D721Med (cell line): ENCODE measurements around the gene TRPT1.
A peak's percentile ranks its signal among the peaks of the same experiment; 100 is the strongest.

Source experiments
- DNase-seq: peaks from one replicate; pipeline ENCODE4 v3.0.0; 2011; ENCODE audit warnings: low spot score; ENCODE audit not compliant: insufficient read length
- FAIRE-seq: peaks from 2 replicates; lab custom pipeline; 2011; peaks lifted over from hg19 to GRCh38; lab: Jason Lieb, UNC
- TF ChIP-seq, protein P1 (sequence below): IDR thresholded peaks from 2 replicates; pipeline ENCODE4 v1.5.1; 2012; ENCODE audit warnings: mild to moderate bottlenecking, control low read depth; ENCODE audit not compliant: insufficient read depth; ENCODE audit errors: missing control alignments

TRPT1 gene

DNA sequence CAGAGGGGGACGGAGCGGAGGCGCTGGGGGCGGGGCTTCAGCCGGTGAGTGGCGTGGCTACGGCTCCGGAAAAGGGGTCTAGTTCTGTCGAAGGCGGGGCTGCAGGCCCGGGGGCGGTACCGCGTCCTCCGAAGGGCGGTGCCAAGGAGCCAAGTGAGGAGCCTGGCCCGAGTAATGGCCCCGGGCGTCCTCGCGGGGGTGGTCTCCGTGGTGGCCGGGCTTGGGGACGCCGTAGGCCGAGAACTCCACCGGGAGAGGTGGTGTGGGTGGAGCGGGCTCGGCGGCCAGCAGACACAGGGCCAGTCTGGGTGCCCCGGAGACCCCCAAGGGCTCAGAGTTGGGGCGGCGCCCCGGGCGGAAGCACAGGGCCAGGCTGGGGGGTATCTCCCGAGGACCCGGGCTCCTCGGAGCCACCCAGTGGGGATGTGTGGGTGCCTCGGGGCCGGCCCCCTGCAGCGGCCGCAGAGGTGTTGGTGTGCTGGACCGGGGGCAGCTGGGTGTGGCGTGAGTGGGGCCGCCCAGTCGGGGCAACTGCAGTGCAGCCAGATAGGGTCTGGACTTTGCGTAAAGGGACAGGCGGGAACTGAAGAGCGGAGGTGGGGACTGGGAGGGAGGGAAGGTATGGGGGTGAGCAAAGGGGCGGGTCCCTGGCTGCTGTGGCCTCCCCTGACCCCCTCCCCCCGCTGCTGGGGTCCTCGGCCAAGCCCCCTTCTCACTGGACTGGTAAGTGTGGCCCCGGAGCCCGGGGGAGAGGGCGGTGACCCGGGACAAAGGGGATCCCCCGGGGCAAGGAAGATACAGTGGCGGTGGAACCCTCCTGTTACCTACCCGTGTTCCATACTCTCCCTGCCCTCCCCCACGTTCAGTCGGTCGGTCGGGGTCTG, 15.7 kb upstream of the TRPT1 start:
- no peak for FAIRE-seq
- TF ChIP-seq, protein P1, sequence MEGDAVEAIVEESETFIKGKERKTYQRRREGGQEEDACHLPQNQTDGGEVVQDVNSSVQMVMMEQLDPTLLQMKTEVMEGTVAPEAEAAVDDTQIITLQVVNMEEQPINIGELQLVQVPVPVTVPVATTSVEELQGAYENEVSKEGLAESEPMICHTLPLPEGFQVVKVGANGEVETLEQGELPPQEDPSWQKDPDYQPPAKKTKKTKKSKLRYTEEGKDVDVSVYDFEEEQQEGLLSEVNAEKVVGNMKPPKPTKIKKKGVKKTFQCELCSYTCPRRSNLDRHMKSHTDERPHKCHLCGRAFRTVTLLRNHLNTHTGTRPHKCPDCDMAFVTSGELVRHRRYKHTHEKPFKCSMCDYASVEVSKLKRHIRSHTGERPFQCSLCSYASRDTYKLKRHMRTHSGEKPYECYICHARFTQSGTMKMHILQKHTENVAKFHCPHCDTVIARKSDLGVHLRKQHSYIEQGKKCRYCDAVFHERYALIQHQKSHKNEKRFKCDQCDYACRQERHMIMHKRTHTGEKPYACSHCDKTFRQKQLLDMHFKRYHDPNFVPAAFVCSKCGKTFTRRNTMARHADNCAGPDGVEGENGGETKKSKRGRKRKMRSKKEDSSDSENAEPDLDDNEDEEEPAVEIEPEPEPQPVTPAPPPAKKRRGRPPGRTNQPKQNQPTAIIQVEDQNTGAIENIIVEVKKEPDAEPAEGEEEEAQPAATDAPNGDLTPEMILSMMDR: no peak
- DNase-seq: peak; percentile 78

DNA sequence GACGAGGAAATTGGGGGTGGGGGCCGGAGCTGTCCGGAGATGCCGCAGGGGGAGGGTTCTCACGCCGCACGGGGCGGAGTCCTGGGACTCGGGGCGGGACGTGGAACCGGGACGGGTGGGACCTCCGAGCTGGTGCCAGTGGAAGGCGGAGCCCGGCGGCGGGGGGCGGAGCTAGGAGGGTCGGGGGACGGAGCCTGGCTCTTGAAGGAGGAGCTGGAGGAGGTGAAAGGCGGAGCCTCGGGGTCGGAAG, 15.2 kb upstream of the TRPT1 start:
- DNase-seq (peak; percentile 76), FAIRE-seq (no peak)
- TF ChIP-seq, protein P1: no peak

DNA sequence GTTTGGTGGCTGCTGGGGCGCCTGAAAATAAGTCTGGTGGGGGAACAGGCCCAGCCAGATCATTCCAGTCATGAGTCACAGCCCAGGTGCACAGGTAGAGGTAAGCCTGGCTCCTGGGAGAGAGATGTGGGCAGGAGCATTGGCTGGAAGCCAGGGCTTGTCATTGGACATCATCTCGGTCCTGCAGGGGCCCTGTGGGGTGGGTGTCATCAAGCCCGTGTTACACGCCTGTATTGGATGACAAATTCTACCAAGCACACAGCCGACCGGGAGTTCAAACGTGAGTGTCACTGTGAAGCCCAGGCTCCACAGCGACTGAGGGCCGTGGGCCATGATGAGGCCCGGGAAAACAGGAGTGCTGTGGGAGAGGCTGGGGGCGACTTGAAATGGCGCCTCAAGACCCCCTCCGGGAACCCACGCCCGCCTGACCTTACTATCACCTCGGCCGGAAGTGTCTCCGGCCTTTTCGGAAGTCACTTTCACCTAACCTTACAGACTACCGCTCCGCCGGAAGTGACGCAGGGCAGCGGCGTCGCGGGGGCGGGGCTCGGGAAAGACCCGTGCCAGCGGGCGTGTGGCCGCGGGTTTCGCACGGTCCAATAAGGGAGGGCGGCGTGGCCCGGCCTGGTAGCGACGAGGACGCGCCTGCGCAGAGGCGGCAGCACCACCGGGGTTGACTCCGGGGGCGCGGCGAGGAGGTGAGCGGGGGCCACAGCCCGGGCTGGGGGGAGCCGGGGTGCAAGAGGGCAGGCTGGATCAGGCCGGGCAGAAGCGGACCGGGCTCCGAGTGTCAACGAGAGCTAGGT, 14.7 kb upstream of the TRPT1 start, which contains the start of gene FKBP2:
Gene FKBP2, plus strand, starts transcription at position 661 of the 806 bp plus-strand sequence. CDS start 1,293 bp downstream, outside the sequence.
- FAIRE-seq: no peak
- TF ChIP-seq, protein P1: no peak
- DNase-seq: peak; percentile 90

DNA sequence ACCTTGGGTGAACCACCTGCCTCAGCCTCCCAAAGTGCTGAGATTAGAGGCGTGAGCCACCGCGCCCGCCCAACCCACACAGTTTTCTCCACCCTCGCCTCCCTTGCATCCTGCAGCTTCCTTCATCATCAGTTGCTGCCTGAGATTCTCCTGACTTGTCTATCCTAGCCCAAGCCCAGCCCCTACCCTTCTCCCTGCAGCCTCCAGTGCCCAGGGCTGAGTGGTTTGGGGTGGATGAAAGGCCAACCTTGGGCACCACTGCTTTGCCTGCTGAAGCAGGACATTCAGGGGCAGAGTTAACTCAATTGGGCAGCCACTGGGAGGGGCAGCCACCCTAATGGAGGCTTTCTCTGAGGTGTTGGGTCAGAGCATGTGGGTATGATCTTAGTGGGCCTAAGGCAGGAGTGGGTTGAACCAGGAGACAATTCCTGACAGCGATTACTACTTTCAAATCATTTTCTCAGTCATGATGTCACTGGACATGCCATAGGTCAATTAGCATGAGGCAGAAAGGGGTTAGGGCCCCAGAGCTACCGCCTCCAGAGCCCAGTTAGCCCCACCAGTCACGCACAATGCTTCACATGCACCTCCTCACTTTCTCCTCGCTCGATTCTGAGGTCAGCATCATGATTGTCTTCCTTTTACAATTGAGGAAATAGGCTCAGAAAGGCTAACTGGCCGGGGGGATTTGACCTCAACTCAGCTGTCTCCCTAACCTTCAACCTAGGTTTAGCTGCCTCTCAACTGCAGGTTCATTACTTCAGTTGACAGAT, 13.9 kb upstream of the TRPT1 start:
- DNase-seq: no peak
- TF ChIP-seq, protein P1: no peak
- FAIRE-seq: no peak

DNA sequence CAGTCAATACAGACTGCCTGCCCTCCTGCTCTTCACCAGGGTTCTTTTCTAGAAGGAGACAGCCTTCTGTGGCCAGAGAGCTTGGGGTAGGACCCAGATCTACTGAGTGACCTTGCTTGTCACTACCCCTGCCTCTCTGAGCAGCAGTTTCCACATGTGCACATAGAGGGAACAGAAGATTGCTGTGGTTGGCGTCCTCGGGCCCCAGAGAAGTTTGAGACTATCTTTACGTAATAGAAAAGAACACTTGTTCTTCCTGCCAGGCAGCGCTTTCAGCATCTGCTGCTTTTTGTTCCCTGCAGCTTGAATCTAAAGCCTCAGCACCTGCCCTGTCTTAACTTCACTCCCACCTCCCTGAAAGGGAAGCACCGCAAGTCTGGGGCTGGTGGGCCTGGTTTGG, 13.0 kb upstream of the TRPT1 start:
- FAIRE-seq: no peak
- no peak for DNase-seq

DNA sequence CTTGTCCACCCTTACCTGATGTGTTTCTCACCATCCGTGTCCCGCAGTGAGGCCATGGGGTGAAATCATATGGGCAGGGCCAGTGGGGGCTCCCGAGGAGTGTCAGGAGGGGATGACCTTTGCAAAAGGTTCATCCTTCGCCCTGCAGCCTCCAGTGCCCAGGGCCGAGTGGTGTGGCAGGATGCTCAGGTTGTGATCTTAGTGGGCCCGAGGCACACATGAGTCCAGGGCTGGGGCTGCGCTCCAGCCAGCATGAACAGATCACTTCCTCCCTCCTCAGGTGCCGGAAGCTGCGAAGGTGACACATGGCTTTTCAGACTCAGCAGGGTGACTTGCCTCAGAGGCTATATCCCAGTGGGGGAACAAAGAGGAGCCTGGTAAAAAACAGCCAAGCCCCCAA, 12.1 kb upstream of the TRPT1 start:
- FAIRE-seq: no peak
- TF ChIP-seq, protein P1: no peak
- DNase-seq: no peak

More for the DNA sequence above, 13.0 kb upstream of the TRPT1 start:
- TF ChIP-seq, protein P1: no peak
